Fibroblast of mammary gland (primary cell): ENCODE data around the gene MARK3.

Experiments
- DNase-seq: peaks from one replicate; pipeline ENCODE4 v3.0.0-alpha.2; 2010; ENCODE audit warnings: low read depth
- H3K4me3 ChIP-seq: 2 replicates; pipeline ENCODE4 v1.5.1; 2011; ENCODE audit warnings: low read depth, mild to moderate bottlenecking, low read length, moderate library complexity; ENCODE audit not compliant: control insufficient read depth
- TF ChIP-seq, protein P1 (sequence below): conservative IDR thresholded peaks from 2 replicates; pipeline ENCODE4 v1.5.1; 2011; ENCODE audit warnings: low read depth, low read length, inconsistent platforms; ENCODE audit not compliant: control insufficient read depth, insufficient read depth

Gene MARK3

DNA sequence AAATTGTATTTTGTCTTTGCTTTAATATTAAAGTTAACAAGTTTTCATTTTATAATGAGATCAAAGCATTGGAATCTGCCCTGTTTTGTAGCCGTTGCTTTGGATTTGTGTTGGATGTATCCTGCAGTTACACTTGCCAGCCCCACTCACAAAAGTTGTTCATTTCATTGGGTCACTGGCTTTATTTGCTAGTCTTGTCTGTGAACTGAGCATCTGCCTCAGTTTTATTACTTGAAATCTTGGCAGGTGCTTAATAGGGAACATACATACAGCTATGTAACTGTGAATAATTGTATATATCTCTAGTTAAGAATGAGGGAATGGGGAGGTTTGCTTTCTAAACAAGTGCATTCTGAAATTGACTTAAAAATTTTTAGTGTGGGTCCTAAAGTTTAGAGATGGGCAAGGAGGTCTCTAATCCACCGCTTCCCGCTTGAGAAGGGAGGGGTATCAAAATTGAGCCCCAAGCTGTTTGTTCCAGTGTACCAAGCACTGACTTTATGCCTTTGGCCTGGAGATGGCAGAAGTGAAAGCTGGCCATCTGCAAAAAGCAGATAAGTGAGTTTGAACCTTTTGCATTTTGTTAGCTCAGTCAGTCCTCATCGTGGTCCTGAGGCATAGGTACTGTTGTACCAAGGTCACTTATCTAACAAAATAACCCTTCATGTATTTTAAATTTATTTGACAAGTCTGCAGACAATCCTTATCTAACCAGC lies 41.9 kb upstream of the MARK3 start:
- H3K4me3 ChIP-seq = no peak overlapping the region
- DNase-seq = peak; percentile 15
- TF ChIP-seq, protein P1, sequence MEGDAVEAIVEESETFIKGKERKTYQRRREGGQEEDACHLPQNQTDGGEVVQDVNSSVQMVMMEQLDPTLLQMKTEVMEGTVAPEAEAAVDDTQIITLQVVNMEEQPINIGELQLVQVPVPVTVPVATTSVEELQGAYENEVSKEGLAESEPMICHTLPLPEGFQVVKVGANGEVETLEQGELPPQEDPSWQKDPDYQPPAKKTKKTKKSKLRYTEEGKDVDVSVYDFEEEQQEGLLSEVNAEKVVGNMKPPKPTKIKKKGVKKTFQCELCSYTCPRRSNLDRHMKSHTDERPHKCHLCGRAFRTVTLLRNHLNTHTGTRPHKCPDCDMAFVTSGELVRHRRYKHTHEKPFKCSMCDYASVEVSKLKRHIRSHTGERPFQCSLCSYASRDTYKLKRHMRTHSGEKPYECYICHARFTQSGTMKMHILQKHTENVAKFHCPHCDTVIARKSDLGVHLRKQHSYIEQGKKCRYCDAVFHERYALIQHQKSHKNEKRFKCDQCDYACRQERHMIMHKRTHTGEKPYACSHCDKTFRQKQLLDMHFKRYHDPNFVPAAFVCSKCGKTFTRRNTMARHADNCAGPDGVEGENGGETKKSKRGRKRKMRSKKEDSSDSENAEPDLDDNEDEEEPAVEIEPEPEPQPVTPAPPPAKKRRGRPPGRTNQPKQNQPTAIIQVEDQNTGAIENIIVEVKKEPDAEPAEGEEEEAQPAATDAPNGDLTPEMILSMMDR = no peak

DNA sequence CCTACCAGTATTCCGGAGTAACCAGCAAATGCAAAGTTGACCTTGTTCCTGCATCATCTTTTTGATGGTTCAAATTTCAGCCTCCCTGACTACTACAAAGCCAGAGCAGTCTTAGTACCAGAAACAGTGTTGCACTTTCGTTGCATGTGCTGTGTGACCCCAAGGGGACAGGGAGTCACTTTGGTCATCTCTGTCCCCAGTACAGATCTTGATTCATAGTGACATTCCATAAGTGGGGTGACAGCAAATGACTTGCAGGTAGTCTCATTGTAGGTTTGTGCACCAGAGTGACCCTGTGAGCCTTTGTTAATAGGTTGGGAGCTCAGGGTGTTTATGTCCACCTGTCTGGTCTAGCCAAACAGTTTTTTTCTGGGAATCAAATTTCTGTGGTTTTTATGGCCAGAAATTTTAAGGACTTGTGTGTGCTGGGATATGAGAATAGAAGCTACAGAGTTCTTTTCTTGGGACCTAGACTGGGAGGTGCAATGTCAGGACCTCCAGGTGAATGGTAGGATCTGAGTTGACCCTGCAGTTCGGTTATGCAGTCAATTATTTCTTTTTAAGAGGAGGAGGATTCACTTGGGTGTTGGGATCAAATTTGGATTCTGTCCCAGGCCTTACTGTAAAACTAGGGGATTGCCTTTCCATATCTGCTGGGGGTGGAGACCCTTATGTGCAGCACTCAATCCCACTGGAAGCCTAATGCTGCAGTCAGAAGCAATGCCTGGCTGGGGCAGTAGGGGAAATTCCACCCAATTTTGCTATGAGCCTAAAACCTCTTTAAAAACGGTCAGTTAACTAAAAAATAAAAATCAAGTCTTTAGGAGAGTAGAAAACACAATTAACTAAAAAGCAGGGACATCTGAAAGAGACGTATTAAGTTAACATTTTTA lies 41.1 kb upstream of the MARK3 start:
- no peak for DNase-seq
- H3K4me3 ChIP-seq = no peak overlapping the region
- TF ChIP-seq, protein P1 = no peak

DNA sequence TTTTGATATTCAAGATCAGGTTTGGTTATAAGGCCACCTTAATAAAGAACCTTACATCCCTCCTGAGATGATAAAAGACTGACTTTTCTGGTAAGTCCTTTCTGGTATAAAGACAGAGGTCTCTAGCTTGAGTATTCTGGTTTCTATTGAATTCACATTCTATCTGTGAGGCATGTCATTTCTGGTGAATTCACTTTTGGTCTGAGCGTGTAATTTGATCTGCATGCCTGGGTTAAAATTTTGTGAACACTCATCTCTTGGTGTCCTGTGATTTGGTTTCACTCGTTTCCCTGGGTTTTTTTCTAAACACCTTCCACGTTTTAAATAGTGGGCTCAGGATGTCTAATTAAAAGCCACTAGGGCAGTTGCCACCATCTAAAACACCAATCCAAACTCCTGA lies 38.9 kb upstream of the MARK3 start:
- peak; percentile 33 for DNase-seq
- TF ChIP-seq, protein P1 = no peak
- no peak overlapping the region for H3K4me3 ChIP-seq

DNA sequence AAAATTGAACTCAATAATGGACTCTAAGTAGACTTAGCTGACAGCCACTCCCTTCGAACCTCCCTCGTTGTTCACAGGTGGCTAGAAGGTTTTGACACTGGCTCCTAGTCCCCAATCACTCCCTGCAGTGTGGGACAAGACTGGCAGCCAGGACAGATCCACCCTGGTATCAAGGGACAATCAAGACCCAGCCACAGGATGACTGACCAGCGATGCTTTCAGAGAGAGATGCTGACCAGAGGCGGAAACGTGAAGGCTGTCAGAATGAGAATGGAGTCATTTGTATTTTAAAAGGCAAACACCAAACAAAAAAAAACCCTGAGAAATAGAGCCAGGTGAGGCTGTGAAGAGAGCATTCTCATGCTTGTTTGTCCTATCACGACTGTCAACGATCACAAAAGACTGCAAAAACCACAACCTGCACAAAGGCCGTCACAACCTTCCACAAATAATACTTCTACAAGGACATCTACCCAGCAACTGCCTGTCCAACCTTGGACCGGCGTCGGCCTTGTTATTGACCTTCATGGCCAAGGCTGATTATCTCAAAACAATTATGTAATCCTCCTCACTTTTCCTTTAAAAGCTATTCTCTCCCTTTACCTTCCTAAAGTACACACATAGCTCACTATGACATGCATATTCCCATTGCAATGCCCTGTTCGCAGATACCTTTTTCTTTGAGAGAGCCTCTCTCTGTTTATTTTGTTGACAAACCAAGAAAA lies 38.0 kb upstream of the MARK3 start:
- H3K4me3 ChIP-seq = no peak overlapping the region
- TF ChIP-seq, protein P1 = no peak
- no peak for DNase-seq

DNA sequence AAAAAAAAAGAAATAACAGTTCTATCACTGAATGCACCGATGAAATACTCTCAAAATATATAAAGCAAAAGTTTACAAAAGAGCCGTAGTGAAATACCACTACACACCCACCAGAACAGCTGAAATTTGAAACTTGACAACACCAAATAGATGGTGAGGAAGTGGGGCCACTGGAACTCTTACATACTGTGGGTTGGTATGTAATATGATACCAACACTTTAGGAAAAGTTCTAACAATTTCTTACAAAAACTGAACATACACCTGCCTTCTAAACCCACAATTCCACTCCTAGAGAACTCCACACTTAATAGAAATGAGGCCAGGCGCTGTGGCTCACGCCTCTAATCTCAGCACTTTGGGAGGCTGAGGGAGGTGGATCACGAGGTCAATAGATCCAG lies 37.1 kb upstream of the MARK3 start:
- H3K4me3 ChIP-seq = no peak overlapping the region
- TF ChIP-seq, protein P1 = no peak
- peak; percentile 48 for DNase-seq

DNA sequence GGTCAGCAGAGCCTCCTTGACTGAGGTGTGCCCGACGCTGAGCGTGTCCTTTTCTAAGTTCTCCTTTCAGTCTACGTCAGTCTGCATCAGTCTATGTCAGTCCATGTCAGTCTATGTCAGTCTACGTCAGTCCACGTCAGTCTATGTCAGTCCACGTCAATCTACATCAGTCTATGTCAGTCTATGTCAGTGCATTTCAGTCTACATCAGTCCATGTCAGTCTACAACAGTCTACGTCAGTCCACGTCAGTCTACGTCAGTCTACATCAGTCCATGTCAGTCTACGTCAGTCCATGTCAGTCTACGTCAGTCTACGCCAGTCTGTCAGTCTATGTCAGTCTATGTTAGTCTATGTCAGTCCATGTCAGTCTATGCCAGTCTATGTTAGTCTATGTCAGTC lies 35.2 kb upstream of the MARK3 start:
- H3K4me3 ChIP-seq = no peak overlapping the region
- DNase-seq = no peak
- TF ChIP-seq, protein P1 = no peak
